Measurements from ENCODE around the gene MED6.

Gene MED6

GRCh38 chr14:70600382-70601157, at the start of gene MED6:
Gene MED6 (minus strand): TSS chr14:70600655. CDS start chr14:70600637, 18 bp downstream.
- peak; percentile 66 for DNase-seq (ENCODE audit: low spot score)
- FAIRE-seq = no peak

GRCh38 chr14:70649803-70650202, 49.3 kb upstream of the MED6 start:
- DNase-seq (ENCODE audit: low spot score) (no peak), FAIRE-seq (no peak)

DNA sequence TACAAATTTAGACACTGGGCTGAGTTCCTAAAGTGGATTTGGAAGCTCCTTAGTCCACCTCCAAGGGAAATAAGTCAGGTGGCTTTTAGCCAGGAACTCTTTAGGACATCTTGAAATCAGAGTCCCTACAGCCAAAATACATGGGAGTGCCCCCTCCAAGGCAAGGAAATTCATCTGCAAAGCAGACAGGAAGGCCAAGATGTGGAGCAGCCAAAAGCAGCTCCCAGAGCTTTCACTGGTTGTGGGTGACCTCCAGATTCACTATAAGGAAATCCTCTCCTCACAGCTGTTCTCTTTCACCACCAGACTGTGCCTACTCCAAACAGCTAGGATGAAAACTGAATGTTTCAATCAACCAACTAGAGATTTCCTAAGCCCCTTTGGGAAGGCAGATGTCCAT, 47.9 kb upstream of the MED6 start:
- no peak for DNase-seq (ENCODE audit: low spot score)
- FAIRE-seq = no peak

DNA sequence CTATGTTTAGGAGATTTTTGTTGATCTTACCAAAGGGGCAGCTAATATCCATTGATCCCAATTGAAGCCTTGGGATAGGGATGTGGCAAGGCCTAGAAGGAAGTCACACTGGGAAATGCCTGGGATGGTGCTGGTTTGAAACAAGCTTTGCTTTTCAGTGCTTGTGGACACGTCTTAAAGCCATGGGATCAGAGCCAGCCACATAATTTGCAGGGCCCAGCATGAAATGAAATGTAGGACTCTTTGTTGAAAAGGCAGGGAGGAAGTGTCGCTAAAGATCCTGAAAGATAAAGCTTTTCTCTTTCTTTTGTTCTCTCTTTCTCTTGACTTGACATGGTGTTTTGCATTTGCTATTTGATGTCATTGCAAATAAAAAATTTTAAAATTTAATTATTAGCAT, 46.2 kb upstream of the MED6 start:
- FAIRE-seq (no peak), DNase-seq (ENCODE audit: low spot score) (no peak)

- FAIRE-seq (no peak), DNase-seq (ENCODE audit: low spot score) (no peak)
These were observed 45.4 kb upstream of the MED6 start for GRCh38 chr14:70645892-70646291.

DNA sequence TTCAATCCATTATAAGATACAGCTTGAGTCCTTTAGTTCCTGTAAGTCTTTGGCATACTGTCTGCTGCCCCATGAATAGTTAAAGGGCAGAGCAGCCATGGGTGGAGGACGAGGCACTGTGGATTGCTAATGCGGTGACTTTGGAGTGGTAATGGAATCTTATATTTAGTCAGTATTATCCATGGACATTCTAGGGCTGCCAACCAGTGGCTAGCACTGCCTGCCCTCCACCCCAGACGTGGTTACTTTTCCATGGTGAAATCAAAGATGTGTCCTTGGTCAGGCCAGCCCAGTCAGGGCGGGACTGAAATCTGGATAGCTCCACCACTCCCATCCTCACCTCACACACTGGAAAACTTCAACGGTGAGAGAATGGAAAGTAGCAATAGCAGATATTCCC, 43.5 kb upstream of the MED6 start:
- no peak for DNase-seq (ENCODE audit: low spot score)
- no peak for FAIRE-seq

DNA sequence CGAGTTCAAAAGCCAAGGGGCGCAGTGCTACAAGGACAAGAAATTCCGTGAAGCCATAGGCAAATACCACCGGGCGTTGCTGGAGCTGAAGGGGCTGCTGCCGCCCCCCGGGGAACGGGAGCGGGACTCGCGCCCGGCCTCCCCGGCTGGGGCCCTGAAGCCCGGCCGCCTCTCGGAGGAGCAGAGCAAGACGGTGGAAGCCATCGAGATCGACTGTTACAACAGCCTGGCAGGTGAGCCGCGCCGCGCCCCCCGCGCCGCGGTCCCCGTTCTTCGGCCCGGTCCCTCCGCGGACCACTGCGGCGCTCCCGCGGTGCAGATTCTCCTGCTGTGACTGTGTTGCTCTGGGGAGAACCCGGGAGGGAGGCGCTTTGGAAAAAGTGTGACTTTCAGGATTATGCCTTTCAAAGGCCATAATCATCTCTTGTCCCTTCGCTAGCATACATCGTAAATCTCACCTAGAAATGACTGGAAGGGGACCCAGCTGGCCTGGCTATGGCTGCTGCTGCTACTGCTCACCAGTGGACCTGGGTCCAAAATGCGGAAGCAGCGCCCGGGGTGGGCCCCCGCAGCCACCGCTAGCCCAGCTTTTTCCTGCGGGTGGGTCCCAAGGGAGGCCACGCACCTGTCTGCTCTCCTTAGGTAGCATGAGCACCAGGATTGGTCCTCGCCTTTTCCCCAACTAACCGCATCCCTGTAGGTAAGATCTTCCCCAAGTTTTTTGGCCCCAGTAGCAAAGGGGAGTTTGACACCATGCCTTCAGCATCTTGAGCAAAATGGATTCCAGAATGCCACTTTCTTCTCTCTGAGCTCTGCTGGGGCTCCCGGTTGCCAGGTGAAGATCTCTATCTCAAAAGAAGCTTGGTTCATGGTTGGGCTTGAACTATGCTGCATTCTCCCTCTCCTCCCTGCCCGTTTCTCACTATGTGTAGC, 42.1 kb upstream of the MED6 start:
- FAIRE-seq (no peak), DNase-seq (ENCODE audit: low spot score) (no peak)

- DNase-seq (ENCODE audit: low spot score) (no peak), FAIRE-seq (no peak)
These were observed 41.3 kb upstream of the MED6 start, which contains the start of gene TTC9 for GRCh38 chr14:70641548-70642302. Gene TTC9 (plus strand): TSS chr14:70641916. CDS start chr14:70642130, 214 bp downstream.

- no peak for FAIRE-seq
These were observed 40.6 kb upstream of the MED6 start for GRCh38 chr14:70640938-70641547.

DNA sequence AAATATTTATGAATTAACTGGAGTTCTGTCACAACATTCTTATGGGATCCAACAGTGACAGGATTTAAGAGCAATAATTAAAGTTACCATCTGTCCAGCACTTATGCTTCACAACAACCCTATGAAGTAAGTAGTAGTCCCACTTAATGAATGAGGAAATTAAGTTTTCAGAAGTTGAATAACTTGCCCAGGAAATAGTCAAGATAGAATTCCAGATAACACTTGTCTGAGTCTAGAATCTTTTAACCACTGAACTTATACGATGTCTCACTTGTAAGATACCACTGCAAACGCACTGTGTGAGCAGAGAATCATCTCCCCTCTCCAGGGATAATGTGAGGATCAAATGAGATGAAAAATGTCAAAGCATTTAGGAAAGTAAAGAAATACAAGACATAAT, 38.0 kb upstream of the MED6 start:
- DNase-seq (ENCODE audit: low spot score) (no peak), FAIRE-seq (no peak)

More at GRCh38 chr14:70640938-70641547, 40.6 kb upstream of the MED6 start:
- no peak for DNase-seq (ENCODE audit: low spot score)

DNA sequence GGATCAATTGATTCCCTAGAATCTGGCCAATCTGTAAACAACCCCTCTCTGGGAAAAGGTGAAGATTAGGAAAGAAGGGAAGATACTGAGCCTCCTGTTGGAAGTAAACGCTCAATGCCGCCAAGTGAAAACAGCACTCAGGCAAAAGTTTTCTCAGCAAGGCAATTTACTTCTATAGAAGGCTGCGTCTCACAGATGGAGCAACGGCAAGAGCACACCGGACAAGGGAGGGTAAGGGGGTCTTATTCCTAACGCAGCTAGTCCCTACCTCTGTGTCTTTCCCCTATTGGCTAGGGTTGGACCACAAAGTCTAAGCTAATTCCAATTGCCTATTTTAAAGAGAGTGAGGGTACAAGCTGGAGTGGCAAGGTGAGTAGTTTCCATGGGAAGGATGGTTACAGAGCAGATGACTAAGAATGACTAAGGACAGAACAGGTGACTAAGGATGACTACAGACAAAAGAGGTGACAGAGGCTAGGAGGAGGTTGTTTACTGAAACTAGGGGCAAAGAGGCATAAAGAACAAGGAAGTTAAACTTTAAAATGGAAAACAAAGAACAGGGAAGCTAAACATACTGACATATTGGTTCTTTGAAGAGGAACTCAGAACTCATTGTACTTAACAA, 35.6 kb upstream of the MED6 start:
- DNase-seq (ENCODE audit: low spot score) (peak; percentile 18), FAIRE-seq (no peak)

DNA sequence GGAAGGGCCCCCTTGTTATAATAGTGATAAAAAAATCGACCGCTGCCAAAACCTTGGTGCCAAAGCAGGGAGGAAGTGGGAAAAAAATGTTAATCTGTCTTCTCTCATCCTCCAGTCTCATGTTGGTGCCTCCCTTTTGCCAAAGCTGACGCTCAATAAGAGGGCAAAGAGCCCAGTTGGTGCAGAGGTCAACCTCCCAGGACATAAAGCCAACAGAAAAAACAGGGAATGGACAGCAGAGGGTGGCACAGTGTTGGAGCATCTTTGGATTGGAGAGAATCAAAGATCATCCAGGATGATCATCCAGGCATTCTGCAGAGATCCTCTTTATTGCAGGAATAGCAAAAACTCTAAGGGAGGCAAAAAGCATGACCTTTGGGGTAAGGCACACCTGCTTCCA, 31.5 kb upstream of the MED6 start:
- no peak for FAIRE-seq
- no peak for DNase-seq (ENCODE audit: low spot score)

GRCh38 chr14:70624972-70625371, 24.5 kb upstream of the MED6 start:
- FAIRE-seq (no peak), DNase-seq (ENCODE audit: low spot score) (no peak)

- no peak for FAIRE-seq
- peak; percentile 21 for DNase-seq (ENCODE audit: low spot score)
These were observed 21.8 kb upstream of the MED6 start for GRCh38 chr14:70622111-70622712.

- no peak for FAIRE-seq
- no peak for DNase-seq (ENCODE audit: low spot score)
These were observed 19.3 kb upstream of the MED6 start for GRCh38 chr14:70619708-70620107.

DNA sequence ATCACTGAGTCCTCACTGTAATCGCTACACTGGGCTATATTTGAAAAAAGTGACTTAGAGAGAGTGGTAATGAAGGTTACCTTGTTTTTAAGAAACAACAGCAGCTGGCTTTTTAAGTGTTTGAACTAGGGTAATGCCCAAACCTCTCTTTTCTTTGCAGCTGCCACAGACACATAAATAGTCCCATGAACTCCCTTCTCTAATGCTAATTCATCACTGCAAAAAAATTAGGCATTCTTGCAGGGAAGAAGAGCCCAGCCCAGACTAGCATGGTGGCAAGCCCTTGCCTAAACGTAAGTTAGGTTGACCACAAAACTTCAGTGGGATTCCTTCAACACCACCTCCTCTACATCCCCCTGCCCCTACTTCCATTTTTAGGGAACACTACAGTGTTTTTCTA, 17.9 kb upstream of the MED6 start:
- DNase-seq (ENCODE audit: low spot score) (no peak), FAIRE-seq (no peak)

DNA sequence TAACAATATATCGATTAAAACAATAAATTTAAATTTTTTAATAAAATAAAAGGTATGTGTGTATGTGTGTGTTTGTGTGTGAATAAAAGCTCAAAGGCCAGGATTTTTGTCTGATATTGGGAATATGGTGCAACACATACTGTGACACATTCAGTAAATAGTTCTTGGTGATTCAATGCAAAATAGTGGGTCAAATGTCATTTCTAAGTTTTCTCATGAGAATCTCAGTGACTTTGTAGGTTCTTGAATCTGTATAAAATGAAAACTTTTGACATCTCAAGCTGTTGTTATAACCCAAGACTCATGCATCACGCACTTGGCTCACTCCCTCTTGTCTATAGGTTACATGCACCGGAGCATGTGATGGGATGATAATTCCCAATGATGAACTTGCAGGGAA, 16.2 kb upstream of the MED6 start:
- DNase-seq (ENCODE audit: low spot score) (no peak), FAIRE-seq (no peak)

- no peak for FAIRE-seq
These were observed 10.8 kb upstream of the MED6 start for GRCh38 chr14:70611216-70611615.

DNA sequence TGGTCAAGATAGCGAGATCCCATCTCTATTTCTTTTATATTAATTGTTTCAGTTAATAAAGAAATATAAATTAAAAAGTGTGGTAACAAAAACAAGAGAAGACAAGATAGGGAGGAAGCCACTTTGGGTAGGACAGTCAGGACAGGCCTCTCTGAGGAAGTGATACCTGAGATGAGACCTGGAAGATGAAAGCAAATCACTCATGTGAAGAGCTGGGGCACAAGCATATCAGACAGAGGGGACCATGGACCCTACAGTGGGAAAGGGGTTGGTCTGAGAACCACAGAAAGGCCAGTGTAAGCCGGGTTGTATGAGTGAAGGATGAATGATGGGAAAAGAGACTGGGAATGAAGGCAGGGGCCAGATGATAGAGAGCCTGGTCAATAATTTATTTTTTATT, 1.8 kb upstream of the MED6 start:
- FAIRE-seq = no peak
- DNase-seq (ENCODE audit: low spot score) = no peak

More at GRCh38 chr14:70611216-70611615, 10.8 kb upstream of the MED6 start:
- no peak for DNase-seq (ENCODE audit: low spot score)

DNA sequence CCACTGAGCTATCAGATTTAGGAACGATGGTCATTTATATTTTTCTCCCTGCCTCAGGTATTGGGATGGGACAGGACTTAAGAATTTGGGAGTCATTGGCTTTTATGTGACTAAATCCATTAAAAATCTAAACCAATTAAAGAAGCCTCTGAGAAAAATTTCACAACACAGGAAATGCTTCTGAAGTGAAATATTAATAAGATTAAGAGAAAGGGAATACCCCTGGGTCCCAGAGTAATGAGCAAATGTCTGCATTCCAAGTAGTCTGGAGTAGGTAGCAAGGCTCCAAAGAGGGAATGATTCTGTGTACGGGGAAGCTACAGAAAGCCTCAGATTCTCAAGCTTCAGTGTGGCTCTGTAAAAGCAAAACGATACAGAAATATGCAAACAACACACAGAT, 707 bp upstream of the MED6 start:
- FAIRE-seq = no peak
- peak; percentile 7 for DNase-seq (ENCODE audit: low spot score)
